Kidney capillary endothelial cell (primary cell): Measurements from ENCODE around the gene SERINC1.
"Not testable (repeated sequence)": the region's sequence is repeated elsewhere in the genome, so short reads cannot be mapped to it uniquely, and the experiment has no call there.

Source experiments
- DNase-seq: peaks from one replicate; pipeline ENCODE4 v3.0.0-alpha.2; 2018; ENCODE audit warnings: low spot score

SERINC1 gene

DNA sequence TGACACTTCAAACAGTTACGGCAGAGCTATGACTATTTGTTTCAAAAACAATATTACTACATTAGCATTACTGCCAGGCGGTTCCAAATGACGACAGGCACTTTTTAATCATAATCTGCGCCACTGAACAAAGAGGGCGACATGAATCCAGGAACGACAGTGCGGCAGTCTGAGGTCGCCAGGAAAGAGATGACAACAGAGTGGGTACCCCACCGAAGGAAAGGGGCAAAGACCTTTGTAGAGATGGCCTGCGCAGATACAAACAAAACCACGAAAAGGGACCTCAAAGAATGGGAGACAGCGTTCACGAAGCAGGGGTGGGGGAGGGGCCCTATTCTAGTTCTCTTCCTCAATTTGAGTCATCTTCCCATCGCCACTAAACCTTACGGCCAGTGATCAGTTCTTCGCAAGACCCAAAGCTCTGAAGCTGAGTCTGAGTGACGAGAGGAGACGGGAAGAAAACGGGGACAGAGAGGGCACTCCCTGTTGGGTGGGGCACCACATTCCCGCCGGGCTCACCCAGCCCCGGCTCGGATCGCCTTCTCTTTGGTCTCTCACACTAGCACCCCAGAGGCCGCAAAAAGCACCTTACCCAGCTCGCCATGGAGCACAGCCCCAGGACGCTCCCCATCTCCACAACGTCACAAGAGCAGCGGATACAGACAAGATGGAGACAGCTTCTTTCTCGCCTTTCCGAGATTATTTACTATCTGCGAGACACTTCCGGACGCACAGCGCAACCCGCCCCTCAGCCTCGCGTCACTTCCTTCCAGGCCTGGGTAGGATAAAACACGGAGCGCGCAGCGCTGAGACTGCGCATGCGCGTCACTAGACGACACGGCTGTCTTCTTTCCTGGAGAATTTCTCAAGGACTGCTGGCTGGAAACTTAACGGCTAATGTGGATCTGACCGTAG, at the start of gene SERINC1:
SERINC1 (minus strand) TSS at position 701 of the 915 bp plus-strand sequence; CDS start at position 631, 70 bp downstream.
- peak; percentile 96 for DNase-seq

DNA sequence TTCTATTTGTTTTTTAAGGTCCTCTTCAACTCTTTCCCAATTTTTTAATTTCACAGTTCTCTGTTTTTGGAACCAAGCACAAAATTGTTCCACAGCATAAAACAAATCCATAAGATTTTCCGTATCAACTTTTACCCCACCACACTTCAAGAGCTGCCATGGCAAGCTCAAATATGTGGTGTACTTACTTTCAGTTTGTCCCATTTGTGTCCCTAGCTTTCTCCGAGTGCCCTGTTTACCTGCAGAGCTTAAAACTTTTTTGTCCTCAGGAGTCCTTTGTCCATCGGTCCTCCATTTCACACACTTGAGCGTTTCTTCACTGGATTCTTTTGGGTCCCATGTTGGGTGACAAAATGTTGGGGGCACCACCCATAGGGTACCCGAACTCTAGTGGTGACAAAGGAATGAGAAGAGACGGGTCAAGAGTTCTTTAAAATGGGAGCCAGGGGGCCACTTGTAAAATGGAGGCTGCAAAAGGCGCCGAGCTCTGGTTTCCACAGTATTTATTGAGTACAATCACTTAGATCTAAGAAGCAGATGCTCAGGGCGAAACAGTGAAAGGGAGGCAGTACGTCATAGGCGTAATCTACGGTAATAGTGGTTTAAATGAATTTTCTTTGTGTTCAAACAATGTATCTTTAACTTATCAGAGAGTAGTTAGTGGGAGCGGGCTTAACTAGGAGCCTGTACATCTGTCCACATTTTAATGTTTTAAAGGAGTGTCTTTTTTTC, 39.8 kb upstream of the SERINC1 start:
- no peak for DNase-seq

DNA sequence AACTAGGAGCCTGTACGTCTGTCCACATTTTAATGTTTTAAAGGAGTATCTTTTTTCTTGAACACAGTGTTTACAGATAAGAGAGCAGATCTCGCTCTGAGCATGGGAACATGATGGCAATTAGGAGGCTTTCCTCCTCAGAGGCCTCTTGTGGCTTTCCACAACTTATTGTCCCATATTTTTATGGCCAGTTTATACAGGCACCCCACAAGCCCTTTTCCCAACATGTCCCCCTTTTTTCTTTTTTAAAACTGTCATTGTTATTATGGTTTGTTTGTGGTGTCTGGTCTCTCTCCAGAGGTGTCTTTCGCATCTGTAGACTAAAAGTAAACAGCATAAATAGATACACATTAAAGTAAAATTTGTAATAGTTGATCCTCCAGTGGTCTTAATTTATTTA, 33.6 kb upstream of the SERINC1 start:
- DNase-seq, result not testable (repeated sequence)

DNA sequence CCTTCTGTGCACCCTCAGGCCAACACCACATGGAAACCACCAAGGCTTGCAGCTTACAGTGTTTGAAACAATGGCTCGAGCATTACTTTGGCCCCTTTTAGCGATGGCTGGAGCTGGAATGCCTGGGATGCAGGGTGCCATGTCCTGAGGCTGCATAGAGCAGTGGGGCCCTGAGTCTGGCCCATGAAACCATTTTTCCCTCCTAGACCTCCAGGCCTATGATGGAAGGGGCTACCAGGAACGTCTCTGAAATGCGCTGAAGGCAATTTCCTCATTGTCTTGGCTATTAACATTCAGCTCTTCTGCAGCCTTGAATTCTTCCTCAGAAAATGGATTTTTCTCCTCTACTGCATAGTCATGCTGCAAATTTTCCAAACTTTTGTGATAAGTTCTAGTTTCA, 29.9 kb upstream of the SERINC1 start:
- DNase-seq, result no peak

DNA sequence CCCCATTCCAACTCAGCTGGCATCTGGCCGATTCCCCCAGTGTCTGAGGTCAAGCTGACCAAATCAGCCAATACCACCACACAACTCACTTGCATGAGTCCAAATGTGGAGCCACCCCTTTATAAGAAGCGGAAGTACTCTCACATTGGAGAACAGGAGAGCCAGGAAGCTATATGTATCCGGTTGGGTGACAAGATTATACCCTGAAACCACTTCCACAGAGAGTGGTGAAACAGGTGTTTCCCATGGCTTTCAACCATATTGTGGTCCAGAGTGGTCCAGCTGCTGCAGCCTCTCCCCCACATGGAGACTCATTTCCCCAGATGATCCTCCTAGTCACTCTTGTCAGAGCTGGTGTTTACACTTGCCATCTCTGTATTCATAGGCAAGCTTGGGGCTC, 24.0 kb upstream of the SERINC1 start:
- no peak for DNase-seq

DNA sequence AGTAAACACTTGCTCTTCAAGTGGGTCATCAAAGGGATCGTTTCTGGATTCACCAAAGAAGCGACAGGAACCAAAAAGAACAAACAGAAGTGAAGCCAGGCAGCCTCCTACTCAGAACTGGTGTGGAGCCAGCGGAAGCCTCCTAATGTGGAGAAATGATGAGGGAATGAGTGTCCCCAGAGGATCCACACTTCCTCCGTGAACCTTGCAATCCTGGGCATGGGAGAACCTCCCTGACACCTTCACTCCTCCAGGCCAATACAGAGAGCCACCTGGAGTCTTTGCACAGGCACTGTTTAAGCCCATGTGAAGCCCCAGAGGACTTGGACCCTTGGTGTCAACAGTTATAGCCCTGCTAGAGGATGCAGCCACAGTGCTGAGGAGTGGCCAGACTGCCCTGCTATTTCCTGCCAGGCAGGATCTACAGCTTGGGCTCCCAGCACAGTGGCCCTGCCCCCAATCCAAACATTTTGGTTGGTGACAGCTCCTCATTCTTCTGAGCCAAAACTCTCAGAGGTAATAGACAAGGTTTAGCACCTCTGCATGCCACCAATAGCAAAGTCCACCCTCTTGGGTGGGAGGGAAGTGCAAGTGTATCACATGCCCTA, 23.2 kb upstream of the SERINC1 start:
- no peak for DNase-seq

DNA sequence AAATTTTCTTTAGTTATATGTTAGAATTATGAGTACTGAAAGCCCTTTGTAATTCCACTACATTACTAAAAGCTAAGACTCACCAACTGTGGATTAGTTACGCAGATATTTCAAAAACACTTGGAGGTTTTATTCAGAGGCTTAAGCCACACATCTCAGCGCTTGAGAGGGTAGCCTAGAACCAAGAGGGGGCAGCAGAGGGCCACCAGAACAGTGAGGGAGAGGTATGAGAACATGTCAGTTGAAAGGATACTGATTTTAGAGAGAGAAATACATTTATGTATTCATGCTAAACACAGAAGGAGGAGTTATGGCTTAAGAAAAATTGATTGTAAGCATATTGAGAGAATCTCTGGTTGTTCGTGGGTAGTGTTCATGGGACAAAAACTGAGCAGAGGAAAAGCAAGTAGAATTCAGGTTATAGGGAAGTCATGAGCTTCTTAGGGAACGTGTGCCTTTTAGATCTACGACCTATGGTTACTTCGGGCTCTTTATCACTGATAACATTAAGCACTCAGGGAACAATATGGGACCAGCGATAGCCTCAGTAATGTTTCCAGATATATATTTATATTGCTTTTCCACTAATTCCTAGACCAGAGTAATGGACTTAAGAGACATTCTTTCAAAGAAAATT, 20.4 kb upstream of the SERINC1 start:
- peak; percentile 68 for DNase-seq

DNA sequence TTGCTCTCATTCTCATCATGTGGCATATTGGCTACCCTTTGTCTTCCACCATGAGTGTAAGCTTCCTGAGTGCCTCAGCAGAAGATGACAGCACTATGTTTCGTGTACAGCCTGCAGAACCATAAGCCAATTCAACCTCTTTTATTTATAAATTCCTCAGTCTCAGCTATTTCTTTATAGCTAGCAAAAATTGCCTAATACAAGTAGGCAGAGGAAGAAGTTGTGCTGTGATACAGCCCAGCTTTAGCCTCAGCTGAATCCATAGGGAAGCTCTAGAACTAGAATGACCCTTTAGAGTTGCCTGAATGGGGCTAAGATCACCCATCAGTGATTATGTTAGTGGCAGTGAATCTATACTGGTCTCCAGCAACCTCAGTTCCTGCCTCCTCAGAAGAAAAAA, 19.0 kb upstream of the SERINC1 start:
- no peak for DNase-seq

DNA sequence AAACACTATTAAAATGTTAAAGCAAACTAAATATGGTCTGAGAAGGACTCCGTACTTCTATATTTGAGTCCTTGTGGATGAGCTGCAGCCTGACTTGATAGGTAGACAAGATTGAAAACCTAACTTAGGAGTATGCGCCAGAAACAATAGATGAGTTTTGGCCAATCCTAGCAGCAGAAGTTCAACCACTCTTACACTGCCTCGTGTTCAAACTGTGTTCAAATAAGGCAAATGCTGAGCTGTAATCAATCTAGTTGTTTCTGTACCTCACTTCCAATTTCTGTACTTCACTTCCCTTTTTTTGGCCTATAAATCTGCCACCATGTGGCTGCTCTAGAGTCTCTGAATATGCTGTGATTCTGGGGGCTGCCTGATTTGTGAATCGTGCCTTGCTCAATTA, 13.2 kb upstream of the SERINC1 start:
- DNase-seq, result no peak

DNA sequence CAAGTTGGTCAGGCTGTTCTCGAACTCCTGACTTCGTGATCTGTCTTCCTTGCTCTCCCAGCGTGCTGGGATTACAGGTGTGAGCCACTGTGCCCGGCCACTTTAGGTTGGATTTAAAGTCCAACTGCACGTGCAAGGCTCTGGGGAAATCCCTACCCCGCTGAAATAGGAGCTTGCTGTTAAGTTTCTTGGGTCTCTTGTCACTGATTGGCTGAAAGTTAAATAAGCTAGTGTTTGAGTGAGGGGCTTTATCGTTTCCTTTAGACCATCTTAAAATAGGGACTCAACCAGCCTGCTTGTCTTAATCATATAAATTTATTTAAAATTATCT, 11.1 kb upstream of the SERINC1 start:
- DNase-seq, result no peak

DNA sequence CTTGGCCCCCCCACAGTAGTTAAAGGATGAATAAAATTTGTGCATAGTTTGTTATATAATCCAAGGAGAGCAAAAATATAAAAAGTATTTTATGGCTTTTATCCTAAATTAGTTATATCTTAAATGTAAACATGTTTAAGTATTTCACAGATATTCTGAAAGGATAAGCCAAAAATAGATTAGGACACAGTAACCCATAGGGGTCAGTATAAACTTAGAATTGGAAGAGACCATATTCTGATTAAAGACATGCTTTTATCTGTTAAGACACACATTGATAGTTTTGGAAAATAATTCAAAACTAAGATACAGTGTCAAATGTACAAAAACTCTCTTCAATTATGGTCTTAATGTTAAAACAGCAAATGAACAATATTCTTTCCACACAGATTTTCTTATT, 4.5 kb upstream of the SERINC1 start:
- peak; percentile 33 for DNase-seq

DNA sequence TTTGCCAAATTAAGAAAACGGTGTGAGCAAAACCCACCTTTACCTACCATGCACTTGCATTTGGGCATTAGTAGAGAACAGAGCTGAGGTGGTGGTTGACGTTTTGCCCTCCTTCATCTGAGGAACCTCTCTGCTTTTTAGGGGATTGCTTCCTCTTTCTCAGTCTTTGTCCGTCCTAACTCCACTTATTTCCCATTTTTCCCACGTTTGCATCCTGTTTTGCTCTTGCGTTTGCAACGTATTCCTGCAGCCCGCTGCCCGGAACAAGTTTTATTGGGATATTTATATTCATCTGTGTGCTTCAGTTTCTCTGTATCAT, 374 bp upstream of the SERINC1 start:
- no peak for DNase-seq

DNA sequence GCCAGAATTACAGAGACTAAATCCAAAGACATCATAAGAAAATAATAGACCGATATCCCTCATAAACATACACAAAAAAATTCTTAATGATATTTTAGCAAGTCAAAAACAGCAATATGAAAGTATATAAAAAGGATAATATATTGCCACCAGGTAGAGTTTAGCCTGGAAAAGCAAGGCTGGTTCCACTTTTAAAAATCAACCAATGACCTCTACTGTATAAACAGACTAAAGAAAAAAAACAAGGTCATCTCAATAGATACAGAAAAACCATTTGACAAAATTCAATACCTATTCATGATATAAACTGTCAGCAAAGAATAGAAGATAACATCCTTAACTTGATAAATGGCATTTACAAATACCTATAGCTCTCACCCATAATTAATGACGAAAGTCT, 9.7 kb downstream of the SERINC1 start:
- no peak for DNase-seq

DNA sequence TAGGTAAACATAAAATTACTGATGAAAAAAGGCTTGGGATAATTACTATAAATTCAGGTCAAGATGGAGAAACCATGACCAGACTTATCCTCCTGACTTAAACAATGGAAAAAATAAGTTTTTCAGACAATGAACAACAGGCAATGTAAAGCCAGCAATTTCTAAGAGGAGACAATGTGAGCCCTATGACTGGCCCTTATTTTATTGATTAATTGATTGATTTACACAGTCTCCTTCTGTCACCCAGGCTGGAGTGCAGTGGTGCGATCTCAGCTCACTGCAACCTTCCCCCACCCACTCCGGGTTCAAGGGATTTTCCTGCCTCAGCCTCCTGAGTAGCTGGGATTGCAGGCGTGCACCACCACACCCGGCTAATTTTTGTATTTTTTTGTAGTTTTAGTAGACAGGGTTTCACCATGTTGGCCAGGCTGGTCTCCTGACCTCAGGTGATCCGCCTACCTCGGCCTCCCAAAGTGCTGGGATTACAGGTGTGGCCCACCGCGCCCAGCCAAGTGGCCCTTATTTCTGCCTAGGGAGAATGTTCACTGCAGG, 11.7 kb downstream of the SERINC1 start:
- DNase-seq, result not testable (repeated sequence)

DNA sequence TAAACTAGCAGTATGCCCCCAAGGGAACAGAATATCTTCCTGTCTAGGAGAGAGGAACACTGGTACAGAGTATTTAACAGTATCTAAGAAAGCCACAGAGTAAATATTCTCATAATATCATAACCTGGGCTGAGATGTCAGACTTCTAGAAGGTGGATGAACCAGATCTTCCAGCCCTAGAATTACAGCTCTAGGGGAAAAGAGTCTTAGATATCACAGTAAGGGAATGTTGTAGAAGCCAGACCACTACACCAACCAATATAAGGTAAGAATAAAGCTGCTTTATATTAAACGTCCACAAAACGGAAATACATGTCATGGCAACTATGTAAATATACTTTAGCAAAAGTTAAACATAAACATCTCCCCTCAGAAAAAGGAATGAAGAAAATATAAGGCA, 12.4 kb downstream of the SERINC1 start:
- DNase-seq, result no peak

DNA sequence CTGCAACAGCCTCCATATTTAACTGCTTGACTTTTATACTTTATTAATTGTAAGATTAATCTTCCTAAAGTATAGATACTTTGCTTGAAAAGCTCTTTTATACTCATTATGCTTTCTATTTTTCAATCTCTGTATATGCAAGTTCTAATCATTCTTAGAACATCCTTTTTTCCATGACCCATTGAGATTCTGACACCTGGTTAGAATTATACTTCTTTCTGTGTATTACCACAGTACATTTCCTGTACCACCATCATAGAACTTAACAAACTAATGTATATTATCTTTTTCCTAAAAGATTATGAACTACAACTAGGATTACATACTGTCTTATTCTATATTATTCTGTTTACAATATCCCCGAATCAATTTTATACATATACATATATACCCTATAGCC, 13.5 kb downstream of the SERINC1 start:
- no peak for DNase-seq

DNA sequence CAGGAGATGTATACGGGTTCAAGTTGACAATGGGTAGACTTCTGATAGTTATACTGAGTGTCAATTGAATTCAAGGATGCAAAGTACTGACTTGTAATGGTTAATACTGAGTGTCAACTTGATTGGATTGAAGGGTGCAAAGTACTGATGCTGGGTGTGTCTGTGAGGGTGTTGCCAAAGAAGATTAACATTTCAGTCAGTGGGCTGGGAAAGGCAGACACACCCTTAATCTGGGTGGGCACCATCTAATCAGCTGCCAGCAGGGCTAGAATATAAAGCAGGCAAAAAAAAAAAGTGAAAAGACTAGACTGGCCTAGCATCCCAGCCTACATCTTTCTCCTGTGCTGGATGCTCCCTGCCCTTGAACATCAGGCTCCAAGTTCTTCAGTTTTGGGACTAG, 16.5 kb downstream of the SERINC1 start:
- DNase-seq, result not testable (repeated sequence)

DNA sequence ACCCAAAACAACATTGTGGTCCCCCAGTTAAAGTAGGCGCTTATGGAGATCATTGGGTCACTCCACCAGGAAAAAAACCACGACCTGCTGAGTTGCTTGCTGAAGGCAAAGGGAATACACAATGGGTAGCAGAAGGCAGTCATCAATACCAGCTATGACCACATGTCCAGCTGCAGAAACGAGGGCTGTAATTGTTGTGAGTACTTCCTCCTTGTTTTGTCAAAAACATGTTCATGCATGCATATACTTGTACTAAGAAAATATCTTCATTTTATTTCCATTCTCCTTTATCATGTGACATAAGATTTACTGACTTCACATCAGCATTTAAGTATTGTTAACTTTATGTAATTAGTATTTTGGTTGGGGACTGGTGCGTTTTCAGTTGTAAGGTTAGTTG, 16.9 kb downstream of the SERINC1 start:
- DNase-seq, result no peak

DNA sequence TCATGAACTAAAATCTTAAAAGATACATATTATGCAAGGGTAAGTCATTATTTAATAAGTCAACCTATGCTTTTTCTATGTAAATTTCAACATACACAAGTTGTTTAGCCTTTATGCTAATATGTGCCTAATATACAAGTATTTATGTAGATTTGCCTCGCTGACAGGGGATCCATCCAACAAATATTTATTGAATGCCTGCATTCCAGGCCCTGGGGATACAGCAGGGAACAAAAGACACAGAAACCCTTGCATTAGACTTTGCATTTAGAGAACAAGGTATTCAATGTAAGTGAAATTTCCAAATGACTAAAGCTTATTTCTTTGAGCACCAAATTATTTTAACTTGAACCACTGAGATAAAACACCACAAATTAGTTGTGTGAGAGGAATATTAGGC, 19.1 kb downstream of the SERINC1 start:
- DNase-seq, result no peak

DNA sequence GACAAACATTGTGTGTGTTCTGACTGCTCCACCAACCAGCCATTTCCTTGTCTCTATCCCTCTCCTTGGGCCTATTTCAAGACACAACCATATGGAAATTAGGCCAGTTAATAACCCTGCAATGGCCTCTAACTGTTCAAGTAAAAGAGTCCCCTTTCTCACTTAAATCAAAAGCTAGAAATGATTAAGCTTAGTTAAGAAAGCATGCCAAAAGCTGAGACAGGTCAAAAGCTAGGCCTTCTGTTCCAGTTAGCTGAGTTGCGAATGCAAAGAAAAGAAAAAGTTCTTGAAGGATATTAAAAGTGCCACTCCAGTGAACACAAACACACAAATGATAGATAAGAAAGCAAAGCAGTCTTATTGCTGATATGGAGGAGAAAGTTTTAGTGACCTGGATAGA, 22.5 kb downstream of the SERINC1 start:
- DNase-seq, result no peak

DNA sequence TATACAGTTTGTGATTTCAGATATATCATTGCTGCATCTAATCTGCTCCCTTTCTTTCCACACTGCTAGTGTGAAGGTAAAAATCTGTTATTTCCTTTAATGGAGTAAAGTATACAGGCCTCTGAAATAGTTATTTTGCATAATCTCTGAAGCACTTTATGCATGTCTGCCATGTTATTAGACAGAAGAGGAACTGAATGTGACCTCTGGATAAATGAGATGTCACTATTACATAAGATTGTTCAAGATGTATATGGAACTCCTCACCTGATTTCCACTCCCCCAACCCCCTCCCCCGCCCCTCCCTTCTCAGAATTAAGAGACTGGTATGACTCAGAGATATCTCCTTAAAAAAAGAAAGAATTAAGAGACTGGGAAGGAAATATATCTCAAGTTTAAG, 26.3 kb downstream of the SERINC1 start:
- no peak for DNase-seq

DNA sequence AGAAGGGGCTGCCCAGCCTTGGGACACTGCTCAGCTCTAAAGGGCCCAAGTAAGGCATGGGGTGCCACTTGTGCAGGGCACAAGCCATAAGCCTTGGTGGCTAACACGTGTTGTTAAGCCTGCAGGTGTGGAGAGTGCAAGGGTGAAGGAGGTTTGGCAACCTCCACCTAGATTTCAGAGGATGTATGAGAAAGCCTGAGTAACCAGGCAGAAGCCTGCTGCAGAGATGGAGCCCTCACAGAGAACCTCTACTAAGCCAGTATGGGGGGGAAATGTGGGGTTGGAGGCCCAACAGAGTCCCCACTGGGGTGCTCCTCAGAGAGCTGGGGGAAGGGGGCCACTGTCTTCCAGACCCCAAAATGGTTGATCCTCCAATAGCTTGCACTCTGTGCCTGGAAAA, 32.6 kb downstream of the SERINC1 start:
- no peak for DNase-seq
